A204.1 (cell line): ENCODE results near the gene LPAR2.
A peak's percentile ranks its signal among the peaks of the same experiment; 100 is the strongest.
"Not testable (repeated sequence)": the region's sequence is repeated elsewhere in the genome, so short reads cannot be mapped to it uniquely, and the experiment has no call there.

Experiments
- FAIRE-seq: peaks from 2 replicates; lab custom pipeline; 2012; peaks lifted over from hg19 to GRCh38; lab: Jason Lieb, UNC

LPAR2 gene

GRCh38 chr19:19627621-19628500 lies at the start of gene LPAR2:
Gene LPAR2, minus strand, starts transcription at chr19:19628220. Its CDS starts 945 bp downstream, at chr19:19627275.
- FAIRE-seq: no peak

- FAIRE-seq: no peak
Observed at GRCh38 chr19:19677579-19677978, 49.6 kb upstream of the LPAR2 start.

GRCh38 chr19:19674315-19674714 lies 46.3 kb upstream of the LPAR2 start:
- no peak for FAIRE-seq

- no peak for FAIRE-seq
Observed at GRCh38 chr19:19672816-19673215, 44.8 kb upstream of the LPAR2 start.

GRCh38 chr19:19670070-19670551 lies 42.1 kb upstream of the LPAR2 start:
- no peak for FAIRE-seq

- peak; percentile 59 for FAIRE-seq
Observed at GRCh38 chr19:19668230-19669012, 40.4 kb upstream of the LPAR2 start, which contains the start of gene ZNF101. Gene ZNF101, plus strand, starts transcription at chr19:19668839. Its CDS starts 125 bp downstream, at chr19:19668964.

GRCh38 chr19:19665420-19665948 lies 37.5 kb upstream of the LPAR2 start:
- FAIRE-seq: not testable (repeated sequence)

- FAIRE-seq: peak; percentile 78
Observed at GRCh38 chr19:19663256-19664120, 35.5 kb upstream of the LPAR2 start, which contains the start of gene ATP13A1. Gene ATP13A1, minus strand, starts transcription at chr19:19663676. Its CDS starts 10 bp downstream, at chr19:19663666.

- no peak for FAIRE-seq
Observed at GRCh38 chr19:19662871-19663255, 34.8 kb upstream of the LPAR2 start.

GRCh38 chr19:19662344-19662743 lies 34.3 kb upstream of the LPAR2 start:
- FAIRE-seq: no peak

- FAIRE-seq: no peak
Observed at GRCh38 chr19:19661675-19662251, 33.7 kb upstream of the LPAR2 start.

GRCh38 chr19:19661141-19661674 lies 33.2 kb upstream of the LPAR2 start:
- FAIRE-seq: no peak

GRCh38 chr19:19659646-19660245 lies 31.7 kb upstream of the LPAR2 start:
- FAIRE-seq: no peak

- no peak for FAIRE-seq
Observed at GRCh38 chr19:19657397-19657783, 29.4 kb upstream of the LPAR2 start.

GRCh38 chr19:19656451-19657396 lies 28.7 kb upstream of the LPAR2 start:
- FAIRE-seq: no peak

- FAIRE-seq: no peak
Observed at GRCh38 chr19:19655641-19656343, 27.8 kb upstream of the LPAR2 start.

GRCh38 chr19:19655051-19655594 lies 27.1 kb upstream of the LPAR2 start:
- no peak for FAIRE-seq

GRCh38 chr19:19654441-19654840 lies 26.4 kb upstream of the LPAR2 start:
- no peak for FAIRE-seq
